Measurements from ENCODE around the gene CFAP299.

- no peak for TF ChIP-seq CTCF (IDR thresholded peaks at IDR 0.05)
- TF ChIP-seq POLR2A (IDR thresholded peaks at IDR 0.05), result no peak
- no peak for TF ChIP-seq EP300 (IDR thresholded peaks at IDR 0.05)
- no peak for TF ChIP-seq POLR2AphosphoS5 (IDR thresholded peaks at IDR 0.05)
These were observed 124.5 kb downstream of the CFAP299 start for GRCh38 chr4:80459918-80460473.
